ENCODE results near the gene RASL12.

DNA sequence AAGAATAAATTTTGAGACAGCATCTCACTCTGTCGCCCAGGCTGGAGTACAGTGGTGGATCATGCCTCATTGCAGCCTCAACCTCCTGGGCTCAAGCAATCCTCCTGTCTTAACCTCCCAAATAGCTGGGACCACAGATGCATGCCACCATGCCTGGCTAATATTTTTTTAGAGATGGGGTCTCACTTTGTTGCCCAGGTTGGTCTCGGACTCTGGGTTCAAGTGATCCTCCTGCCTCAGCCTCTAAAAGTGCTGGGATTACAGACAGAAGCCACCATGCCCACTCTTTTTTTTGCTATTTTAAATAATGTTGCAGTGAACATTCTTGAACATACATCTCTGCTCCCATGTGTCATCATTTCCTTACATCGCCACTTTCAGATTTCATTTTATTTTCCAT, 29.4 kb downstream of the RASL12 start:
- no peak for TF ChIP-seq HDGF (IDR thresholded peaks at IDR 0.05; ENCODE audit: borderline replicate concordance)
- no peak for TF ChIP-seq FOXK2 (IDR thresholded peaks at IDR 0.05)
- no peak for TF ChIP-seq FOXM1 (IDR thresholded peaks at IDR 0.05; ENCODE audit: borderline replicate concordance)
- TF ChIP-seq ELF4 (IDR thresholded peaks at IDR 0.05): no peak
- no peak for TF ChIP-seq BHLHE40 (IDR thresholded peaks at IDR 0.05; ENCODE audit: borderline replicate concordance)
- no peak for TF ChIP-seq TARDBP (IDR thresholded peaks at IDR 0.05)
- no peak for TF ChIP-seq PKNOX1 (IDR thresholded peaks at IDR 0.05)
- TF ChIP-seq ZNF384 (IDR thresholded peaks at IDR 0.05): no peak

All from HEK293T (cell line).